Astrocyte of the spinal cord (primary cell): Measurements from ENCODE around the gene HGF.

Experiments used
- DNase-seq: peaks from one replicate; pipeline ENCODE4 v3.0.0; 2011; ENCODE audit warnings: low read depth, low spot score
- H3K4me3 ChIP-seq: 2 replicates; pipeline ENCODE4 v1.5.1; 2011; ENCODE audit warnings: low read depth, mild to moderate bottlenecking, low read length, moderate library complexity
- in situ Hi-C: cut with HindIII; loops from 2 replicates; pipeline ENCODE4 v1.10.0; 2017; ENCODE audit warnings: low sequenced_read_pairs
- TF ChIP-seq, protein P1 (sequence below): IDR thresholded peaks from 2 replicates; pipeline ENCODE4 v1.5.1; 2012; ENCODE audit warnings: low read depth, mild to moderate bottlenecking, low read length, inconsistent platforms

The HGF gene

DNA sequence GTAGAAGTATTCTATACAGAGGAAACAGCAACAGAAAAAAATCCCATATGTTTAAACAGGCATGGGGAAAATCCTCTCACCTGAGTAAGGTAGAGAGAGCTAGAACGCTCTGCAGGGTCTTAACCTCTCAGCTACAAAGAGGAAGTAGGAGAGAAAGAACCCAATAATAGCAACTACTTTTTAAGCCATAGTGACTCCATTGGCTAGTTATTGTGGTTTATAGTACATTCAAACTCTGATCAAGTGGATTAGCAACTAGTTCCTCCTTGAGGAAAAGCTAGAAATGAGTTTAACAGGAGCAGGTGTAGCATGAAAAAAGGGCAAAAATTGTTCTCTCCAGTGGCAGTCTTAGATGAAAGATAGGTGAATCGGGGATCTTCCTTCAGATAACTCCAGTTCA, 89.7 kb downstream of the HGF start:
- TF ChIP-seq, protein P1, sequence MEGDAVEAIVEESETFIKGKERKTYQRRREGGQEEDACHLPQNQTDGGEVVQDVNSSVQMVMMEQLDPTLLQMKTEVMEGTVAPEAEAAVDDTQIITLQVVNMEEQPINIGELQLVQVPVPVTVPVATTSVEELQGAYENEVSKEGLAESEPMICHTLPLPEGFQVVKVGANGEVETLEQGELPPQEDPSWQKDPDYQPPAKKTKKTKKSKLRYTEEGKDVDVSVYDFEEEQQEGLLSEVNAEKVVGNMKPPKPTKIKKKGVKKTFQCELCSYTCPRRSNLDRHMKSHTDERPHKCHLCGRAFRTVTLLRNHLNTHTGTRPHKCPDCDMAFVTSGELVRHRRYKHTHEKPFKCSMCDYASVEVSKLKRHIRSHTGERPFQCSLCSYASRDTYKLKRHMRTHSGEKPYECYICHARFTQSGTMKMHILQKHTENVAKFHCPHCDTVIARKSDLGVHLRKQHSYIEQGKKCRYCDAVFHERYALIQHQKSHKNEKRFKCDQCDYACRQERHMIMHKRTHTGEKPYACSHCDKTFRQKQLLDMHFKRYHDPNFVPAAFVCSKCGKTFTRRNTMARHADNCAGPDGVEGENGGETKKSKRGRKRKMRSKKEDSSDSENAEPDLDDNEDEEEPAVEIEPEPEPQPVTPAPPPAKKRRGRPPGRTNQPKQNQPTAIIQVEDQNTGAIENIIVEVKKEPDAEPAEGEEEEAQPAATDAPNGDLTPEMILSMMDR: no peak
- H3K4me3 ChIP-seq: no peak overlapping the region
- no peak for DNase-seq
- in situ Hi-C loops: no loop called here

DNA sequence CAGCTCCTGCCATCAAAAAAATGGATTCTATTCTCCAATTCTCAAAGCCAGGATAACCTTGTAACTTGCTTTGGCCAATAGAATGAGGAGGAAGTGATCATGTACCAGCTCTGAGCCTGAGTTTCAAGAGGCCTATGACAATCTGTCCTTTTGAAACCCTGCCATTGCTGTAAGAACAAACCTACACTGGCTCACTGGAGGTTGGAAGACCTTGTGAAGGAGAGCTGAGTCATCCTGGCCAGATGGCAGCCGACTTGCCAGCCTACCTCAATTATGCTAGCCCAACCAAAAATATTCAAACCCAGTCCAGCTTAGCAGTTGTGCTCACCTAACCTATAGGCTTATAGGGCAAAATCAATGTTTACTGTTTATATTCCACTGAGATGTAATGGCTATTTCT, 93.0 kb downstream of the HGF start:
- TF ChIP-seq, protein P1: no peak
- in situ Hi-C loops: no loop called here
- no peak overlapping the region for H3K4me3 ChIP-seq
- DNase-seq: peak; percentile 66

DNA sequence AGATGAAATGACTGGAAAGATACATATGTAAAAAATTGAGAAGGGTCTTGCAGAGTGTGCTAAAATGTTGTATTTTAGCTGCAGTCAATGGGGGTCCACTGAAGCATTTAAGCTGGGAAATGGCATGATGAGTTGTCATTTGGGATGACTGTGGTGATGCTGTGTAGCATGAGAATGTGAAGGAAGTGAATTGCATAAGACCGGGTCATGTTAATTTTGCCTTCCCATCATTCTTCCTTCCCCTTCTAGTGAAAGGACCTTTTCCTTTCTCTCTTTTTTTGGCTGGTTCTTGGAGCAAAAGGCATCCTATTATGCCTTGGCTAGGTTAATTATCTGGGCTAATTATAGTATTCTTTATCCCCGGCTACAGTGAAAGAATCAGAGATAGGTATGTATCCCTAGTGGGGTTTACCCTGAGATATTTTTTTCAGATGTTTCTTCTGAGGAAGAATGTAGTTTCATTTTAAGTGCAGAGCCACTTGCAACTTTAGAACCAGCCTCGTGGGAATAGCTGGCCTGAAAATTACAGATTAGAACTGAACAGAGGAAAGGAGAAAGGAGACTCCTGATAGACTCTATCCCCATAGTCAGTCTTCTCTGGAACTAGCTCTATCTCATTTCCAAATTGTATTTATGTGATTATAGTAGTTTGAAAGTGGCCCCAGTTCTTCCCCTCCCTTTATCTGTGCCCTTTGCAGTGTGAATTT, 93.6 kb downstream of the HGF start:
- H3K4me3 ChIP-seq: no peak overlapping the region
- in situ Hi-C loops: no loop called here
- TF ChIP-seq, protein P1: no peak
- DNase-seq: peak; percentile 23

DNA sequence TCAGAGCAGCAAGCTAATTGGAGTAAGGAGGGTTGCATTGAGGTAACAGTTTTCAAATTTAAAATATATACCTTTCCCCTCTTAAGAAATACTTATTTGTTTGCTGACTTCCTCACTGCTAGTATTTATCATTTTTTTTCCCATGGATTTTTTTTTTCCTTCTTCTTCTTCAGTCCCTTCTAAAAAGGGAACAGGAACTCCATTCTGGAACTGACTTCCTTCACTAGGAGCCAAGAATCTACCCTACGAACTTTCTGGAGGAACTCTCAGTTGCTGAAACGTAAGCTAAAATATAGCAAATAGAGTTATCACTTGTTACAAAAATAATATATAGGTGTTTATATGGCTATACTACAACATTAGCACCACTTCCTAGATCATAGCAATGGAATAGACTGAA, 95.4 kb downstream of the HGF start:
- no peak overlapping the region for H3K4me3 ChIP-seq
- DNase-seq: no peak
- in situ Hi-C loops: no loop called here
- TF ChIP-seq, protein P1: no peak

DNA sequence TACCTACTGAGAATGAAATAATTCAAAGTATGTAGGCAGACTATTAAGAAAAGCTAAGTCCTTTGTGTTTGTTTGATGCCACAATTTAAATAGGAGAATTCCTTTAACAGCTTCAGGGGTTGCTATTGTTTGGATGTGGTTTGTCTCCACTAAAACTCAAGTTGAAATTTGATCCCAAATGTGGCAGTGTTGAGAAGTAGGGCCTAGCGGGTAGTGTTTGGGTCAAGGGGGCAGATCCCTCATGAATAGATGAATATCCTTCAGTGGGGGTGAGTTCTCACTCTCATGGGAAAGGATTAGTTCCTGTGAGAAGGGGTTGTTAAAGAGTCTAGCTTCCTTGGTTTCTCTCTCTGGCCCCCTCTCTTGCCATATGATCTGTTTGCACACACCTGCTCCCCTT, 97.0 kb downstream of the HGF start:
- H3K4me3 ChIP-seq: no peak overlapping the region
- DNase-seq: no peak
- in situ Hi-C loops: no loop called here
- TF ChIP-seq, protein P1: no peak

DNA sequence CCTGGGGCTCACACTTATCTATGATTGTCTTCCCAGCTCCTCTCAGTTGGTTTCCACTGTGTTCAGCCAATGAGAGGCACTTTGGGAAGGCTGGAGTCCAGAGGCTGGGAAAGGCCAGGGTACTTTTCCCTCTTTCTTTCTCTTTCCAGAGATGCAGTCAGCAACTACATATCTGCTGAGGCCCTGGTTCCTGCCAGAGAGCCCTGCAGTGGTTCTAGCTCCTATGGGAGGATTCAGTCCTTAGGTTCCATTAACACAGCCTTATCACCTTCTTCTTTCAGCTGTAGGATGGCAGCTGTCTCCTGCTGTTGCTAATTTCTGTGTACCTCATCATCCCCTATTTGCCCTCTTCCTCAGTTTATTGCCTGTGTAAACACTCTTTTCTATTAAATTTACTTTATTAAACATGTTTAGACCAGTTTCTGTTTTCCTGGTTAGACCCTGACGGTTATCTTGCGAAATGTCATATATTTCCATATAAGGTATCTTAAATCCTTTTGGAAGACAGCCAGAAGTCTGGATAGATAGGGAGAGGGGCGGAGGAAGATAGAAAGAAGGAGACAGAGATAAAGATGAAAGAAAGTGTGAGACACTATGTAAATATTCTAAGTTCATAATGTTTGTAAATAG, 100.3 kb downstream of the HGF start:
- DNase-seq: no peak
- no peak overlapping the region for H3K4me3 ChIP-seq
- TF ChIP-seq, protein P1: no peak
- in situ Hi-C loops: no loop called here
